HUDEP-2 (cell line): ENCODE results near the gene ATIC.

ENCODE experiments used
- DNase-seq, 76 experiments: peaks; one replicate each; lab custom pipeline; 2025; ENCODE audit not compliant: unreplicated experiment in 76 of 76; lab: John Stamatoyannopoulos, UW

Gene ATIC

DNA sequence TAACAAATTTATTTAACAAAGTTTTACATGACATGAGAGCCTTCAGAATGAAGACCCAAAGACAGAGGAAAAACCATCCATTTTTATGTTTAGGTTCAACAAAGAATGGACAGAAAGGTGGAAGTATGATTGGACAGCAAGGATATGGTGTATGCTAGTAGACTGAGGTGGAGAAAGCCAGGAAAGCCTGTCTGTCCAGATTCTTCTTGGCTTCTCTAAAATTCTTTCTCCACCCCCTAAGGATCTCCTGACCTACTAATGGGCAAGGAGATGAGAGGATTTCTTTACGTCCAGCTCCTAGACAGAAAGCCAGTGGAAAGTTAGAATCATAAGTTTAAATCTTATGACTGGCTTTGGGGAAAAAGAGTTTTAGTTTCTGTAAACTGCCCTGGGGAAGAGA is 3.0 kb downstream of the ATIC start:
- no peak for DNase-seq

GRCh38 chr2:215315301-215315700 is 3.4 kb downstream of the ATIC start:
- DNase-seq = no peak

- no peak for DNase-seq
Observed at GRCh38 chr2:215316336-215316735, 4.5 kb downstream of the ATIC start.

DNA sequence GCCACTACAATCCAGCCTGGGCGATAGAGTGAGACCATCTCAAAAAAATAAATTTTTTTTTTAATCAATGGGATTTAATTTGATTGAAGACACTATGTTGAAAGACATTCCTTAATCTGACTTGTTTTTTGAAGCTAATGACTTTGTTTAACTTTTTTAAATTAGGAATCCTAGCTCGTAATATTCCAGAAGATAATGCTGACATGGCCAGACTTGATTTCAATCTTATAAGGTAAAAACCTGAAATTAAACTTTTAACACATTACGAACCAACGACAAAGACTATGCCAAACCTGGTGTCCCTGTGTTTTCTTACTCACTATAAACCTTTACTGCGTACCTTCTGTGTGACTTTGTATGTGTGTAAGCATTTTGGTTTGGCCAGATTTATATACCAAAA is 7.6 kb downstream of the ATIC start:
- no peak for DNase-seq

DNA sequence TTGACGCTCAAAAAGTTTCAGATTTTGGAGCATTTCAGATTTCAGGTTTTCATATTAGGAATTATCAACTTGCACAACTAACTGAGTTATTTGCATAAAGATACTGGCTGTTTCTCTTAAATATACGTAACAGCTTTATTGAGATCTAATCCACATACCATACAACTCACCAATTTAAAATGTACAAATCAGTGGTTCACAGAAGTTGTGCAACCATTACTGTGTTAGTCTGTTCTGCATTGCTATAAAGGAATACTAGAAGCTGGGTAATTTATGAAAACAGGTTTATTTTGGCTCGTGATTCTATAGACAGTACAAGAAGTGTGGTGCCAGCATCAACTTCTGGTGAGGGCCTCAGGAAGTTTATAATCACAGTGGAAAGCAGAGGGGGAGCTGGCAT is 8.2 kb downstream of the ATIC start:
- DNase-seq = no peak

GRCh38 chr2:215320679-215321078 is 8.8 kb downstream of the ATIC start:
- DNase-seq = peak in 8 of 76 experiments; percentile 1 to 32 (median 6)

DNA sequence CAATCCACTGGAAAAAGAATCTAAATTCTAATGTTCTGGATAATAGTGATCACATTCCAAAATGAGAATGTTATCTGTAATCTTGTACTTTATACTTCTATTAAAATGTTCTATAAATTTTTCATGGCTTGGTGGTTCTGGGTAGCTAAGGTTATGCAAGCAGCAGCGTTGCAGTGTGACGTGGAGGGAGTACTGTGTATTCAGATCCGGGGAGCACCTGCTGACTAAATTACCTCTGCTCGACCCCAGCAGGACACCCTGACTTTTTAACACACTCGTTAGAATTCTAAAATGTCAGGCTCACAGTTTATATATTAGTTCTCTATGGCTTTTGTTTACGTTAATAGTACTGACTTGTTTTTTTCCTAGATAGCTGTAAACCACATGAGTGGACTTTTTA is 13.0 kb downstream of the ATIC start:
- DNase-seq = no peak

- no peak for DNase-seq
Observed at GRCh38 chr2:215328066-215328465, 16.2 kb downstream of the ATIC start.

- no peak for DNase-seq
Observed at GRCh38 chr2:215332872-215333595, 21.2 kb downstream of the ATIC start.

- no peak for DNase-seq
Observed at GRCh38 chr2:215338883-215339679, 27.2 kb downstream of the ATIC start.

DNA sequence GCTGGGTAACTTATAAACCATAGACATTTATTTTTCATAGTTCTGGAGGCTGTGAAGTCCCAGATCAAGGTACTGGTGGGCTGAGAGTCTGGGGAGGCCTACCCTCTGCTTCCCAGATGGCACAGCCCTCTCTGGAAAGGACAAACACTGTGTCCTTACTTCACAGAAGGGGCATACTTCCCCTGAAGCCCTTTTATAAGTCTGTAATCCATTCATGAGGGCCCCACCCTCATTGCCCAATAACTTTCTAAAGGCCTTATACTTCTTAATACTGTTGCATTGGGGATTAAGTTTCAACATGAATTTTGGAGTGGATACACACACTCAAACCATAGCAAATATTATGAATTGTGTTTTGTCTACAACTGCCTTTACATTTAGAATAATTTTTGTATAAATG is 36.0 kb downstream of the ATIC start:
- DNase-seq = no peak

GRCh38 chr2:215352602-215353001 is 40.7 kb downstream of the ATIC start:
- DNase-seq = no peak

DNA sequence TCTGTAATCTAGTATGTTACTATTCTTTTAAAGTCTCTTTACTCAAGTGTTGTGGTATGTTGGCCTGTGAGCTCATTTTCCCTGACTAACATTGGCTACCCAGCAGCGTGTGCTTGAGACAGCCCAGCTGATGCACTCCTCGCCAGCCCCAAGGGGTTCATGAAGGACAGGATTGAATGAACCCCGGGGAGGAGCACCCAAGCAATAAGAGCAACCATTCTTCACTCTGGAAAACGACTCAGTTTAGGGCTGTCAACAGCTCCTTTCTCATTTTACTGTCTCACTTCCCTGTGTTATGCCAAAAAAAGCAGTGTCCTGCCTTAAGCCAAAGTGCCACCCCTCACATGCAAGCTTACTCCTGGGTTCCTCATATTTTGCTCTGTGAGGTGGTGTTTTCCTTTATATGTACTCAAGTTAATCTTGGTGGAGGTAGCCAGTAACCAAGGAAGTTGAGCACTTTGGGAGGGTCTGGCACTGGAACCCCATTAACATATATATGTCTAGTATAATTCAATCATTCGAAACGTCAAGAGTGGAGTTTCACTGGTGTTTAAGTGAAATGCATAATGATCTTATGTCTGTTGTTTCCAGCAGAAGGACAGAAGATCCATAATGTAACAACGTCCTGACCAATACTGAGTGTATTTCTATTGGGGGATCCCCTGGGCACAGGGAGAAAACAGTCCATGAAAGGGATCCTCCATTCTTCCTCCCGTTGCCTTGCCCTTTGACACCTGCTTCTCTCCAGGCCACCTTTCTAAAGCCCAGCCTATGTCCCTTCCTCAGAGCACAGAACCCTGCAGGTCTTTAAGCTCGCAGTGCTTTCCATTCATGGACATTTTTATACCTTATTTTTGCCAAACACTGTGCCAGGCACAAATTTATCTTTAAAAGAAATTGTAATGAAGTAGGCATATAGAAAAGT is 43.2 kb downstream of the ATIC start:
- DNase-seq = no peak

- DNase-seq = no peak
Observed at GRCh38 chr2:215355801-215356200, 43.9 kb downstream of the ATIC start.

- no peak for DNase-seq
Observed at GRCh38 chr2:215356334-215356947, 44.6 kb downstream of the ATIC start.

GRCh38 chr2:215356948-215357461 is 45.1 kb downstream of the ATIC start:
- DNase-seq = no peak

GRCh38 chr2:215357660-215358059 is 45.8 kb downstream of the ATIC start:
- DNase-seq = no peak

DNA sequence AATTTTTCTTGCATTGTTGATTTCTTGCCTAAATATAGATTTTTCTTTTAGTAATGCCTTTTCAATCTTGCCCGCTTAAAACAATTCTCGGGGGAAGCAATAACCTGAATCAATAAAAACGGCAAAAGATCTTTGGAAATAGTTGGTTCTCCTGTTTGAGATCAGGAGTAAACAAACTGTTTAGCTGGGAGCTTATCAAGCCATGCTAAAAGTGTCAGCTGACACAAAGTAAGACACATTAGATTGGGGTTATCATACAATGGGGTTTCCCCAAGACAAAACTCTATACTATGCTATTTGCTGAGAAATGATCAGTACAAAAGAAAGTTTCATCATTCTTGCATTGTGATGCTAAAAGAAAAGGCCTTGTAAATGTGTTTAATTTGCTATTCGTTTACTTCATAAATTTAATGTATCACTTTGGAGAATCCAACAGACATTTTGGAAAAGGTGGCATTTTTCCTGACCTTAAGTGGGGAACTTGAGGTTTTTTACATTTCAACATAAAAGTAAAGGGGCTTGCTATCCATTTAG is 46.5 kb downstream of the ATIC start:
- DNase-seq = no peak

DNA sequence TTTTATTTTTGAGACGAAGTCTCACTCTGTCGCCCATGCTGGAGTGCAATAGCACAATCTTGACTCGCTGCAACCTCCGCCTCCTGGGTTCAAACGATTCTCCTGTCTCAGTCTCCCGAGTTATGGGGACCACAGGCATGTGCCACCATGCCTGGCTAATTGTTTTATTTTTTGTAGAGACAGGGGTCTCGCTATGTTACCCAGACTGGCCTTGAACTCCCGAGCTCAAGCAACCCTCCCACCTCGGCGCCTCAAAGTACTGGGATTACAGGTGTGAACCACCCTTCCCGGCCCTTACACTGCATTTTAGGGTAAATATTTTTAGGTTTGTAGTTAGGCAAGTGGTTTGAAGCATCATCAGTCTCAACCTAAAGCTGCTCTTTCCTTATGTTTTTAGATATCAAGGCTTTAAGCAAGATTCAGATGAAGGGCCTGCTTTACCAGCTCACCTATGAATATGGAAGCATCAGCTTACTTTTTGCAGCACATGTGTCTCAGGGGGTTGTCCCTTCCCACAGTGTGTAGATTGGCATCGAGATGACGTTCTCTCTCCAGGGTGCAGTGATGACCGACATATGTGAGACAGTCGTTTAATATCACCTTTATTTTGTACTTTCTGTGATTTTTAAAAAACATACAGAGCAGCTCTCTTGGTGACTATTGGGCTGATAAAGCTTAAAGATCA is 47.2 kb downstream of the ATIC start:
- DNase-seq = no peak

- no peak for DNase-seq
Observed at GRCh38 chr2:215359576-215359922, 47.7 kb downstream of the ATIC start.
